Right lobe of liver (tissue), 4 donors: Measurements from ENCODE around the gene FRMD4A.

Experiments
- POLR2A ChIP-seq: fragments of 450-650 bp; IDR thresholded peaks from one replicate; pipeline ENCODE4 v1.6.1; 2017; ENCODE audit warnings: antibody characterized with exemption, mild to moderate bottlenecking
- TF ChIP-seq, protein P1 (sequence below), 4 donors: fragments of 200-600 bp in 3 of 4; fragments of 450-650 bp in 1 of 4; IDR thresholded peaks; one replicate each; pipeline versions ENCODE4 v1.5.1 to v1.8.0; 2016 to 2022; ENCODE audit warnings: antibody characterized with exemption in 4 of 4, mild to moderate bottlenecking in 2 of 4
- donor health status: DM: no; HTN: no; CAD: no.
- donor health status: DM: no; HTN: no; CAD: no.
- donor health status: DM: no; HTN: yes; CAD: no.

DNA sequence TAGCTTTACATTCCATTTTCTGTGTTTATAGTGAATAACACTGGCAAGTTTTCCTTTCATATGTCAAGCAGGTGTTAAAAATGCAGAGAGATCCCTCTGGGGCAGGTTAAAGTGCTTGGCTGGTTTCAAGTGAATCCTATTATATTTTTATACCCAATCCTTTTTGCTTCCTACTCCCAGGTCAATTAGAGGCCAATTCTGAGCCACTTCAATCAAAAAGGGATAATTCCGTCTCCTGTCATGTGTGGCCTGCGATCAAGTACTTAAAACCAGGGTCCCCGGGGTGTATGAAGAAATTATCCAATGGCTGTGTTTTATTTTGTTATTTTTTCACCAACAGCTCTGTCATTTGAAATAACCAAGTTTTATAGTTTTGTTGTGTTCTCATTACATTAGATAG is 430.8 kb downstream of the FRMD4A start:
- TF ChIP-seq, protein P1, sequence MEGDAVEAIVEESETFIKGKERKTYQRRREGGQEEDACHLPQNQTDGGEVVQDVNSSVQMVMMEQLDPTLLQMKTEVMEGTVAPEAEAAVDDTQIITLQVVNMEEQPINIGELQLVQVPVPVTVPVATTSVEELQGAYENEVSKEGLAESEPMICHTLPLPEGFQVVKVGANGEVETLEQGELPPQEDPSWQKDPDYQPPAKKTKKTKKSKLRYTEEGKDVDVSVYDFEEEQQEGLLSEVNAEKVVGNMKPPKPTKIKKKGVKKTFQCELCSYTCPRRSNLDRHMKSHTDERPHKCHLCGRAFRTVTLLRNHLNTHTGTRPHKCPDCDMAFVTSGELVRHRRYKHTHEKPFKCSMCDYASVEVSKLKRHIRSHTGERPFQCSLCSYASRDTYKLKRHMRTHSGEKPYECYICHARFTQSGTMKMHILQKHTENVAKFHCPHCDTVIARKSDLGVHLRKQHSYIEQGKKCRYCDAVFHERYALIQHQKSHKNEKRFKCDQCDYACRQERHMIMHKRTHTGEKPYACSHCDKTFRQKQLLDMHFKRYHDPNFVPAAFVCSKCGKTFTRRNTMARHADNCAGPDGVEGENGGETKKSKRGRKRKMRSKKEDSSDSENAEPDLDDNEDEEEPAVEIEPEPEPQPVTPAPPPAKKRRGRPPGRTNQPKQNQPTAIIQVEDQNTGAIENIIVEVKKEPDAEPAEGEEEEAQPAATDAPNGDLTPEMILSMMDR (IDR thresholded peaks at IDR 0.05), result no peak
- TF ChIP-seq POLR2A, result no peak
